Stimulated activated CD8-positive, alpha-beta memory T cell treated with anti-CD3 and anti-CD28 coated beads, Interleukin-4, amount 100 ng/mL, for 4 hours (primary cell): ENCODE data around the gene PLEKHG7.

Source experiments
- DNase-seq, 2 donors: peaks; one replicate each; pipeline ENCODE4 v3.0.0-alpha.2; 2020; ENCODE audit warnings: low read depth in 2 of 2, low spot score in 1 of 2

The PLEKHG7 gene

DNA sequence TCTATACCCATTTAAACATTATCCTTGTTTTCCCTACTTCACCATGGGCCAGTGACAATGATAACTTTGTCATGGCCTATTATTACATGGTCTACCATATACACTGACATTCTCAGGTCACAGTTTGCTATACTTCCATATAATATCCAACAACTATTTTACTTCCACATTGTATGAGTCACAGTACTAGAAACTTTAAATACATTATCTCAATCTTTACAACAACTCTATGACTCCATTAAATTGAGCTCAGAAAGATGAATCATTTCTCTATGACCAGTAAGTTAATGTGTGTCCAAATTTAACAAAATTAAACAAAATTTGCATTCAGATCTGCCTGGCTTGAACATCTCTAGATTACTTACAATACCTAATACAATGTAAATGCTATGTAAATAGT, 93.9 kb downstream of the PLEKHG7 start:
- no peak for DNase-seq

DNA sequence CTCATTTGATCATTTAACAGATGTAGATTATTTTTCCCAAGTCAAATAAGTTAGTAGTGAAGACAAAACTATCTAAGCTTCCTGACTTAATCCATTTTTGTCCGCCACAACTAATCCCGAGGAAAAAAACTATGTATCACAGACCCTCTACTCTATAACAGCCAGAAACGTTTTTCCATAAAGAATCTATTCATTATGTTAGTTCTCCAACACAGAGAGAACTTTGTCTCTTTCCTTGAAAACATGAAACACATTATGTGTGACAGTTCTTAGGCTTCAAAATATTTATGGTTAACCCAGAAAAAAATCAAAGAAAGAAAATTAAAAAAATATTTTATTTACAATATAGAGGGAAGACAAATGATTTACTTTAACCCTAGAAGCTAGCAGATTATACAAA, 100.1 kb downstream of the PLEKHG7 start:
- no peak for DNase-seq

DNA sequence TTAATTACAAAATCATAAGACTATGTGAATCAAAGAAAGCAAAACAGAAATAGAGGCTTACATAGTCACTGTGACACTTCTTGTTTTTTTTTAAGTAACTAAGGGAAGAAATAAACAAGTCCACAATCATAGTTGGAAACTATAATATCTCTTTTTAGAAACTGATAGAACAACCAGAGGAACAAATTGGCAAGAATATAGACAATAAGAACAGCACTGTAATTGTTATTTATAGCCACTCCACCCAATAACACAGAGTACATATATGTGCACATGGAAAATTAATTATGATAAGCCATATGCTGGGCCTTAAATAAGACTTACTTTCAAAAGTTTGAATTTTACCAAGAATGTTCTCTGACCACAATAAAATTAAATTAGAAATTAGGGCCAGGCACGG, 101.1 kb downstream of the PLEKHG7 start:
- DNase-seq = no peak

DNA sequence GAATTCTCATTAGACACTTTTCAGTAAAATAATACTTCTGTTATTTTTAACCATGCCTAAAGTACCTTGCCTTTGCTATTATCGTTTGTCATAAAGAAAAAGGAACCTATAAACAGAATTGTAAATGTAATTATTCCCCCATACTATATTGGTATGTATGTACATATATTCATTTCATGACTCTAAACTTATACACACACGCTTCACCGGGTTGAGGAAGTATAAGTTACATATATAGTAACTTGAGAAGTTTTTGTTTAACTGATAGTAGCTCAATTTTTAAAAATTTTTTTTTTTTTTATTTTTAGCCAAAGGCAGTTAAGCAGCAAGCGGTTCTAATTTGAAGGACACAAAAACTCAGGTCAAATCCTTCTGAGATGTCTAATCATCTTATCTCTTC, 107.6 kb downstream of the PLEKHG7 start:
- DNase-seq = no peak

DNA sequence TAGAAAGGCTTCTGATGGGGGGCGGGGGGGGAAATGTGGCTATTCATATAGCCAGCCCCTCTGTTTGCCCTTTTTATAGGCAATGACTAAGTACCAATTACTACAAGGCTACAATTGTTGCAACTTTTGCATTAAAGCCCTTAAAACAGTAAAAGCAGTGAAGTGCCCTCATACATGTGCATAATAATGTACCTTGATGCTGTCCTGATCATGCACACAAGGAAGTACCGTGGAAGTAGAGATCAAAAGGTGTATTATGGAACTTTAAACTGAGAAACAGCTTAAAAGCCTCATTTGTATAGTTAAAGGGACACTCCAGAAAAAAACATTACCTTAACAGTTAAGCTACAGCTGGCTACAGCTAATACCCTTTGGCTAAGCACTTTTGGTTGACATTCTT, 111.8 kb downstream of the PLEKHG7 start:
- no peak for DNase-seq

DNA sequence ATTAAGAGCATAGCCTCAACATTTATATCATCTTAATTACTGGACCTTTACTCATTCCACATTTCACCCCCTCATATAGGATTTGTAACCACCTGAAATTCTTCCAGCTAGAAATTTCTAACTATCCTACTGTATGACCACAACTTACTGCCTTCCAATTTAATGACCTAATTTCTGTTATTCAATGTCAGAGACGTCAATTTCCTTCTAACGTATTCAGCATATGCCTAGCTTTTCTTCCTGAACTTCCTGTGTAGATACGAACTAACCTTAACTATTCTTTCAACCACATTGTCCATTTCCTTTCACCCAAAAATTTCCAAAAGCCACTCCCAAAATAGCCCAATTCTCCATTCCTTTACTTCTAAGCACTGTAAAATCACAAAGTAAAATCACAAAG, 118.4 kb downstream of the PLEKHG7 start:
- DNase-seq = no peak
